SK-N-MC (cell line): Measurements from ENCODE around the gene DISP2.

Experiments used
- DNase-seq: peaks from one replicate; pipeline ENCODE4 v3.0.0-alpha.2; 2011; ENCODE audit warnings: low read depth, low spot score
- H3K27ac ChIP-seq: fragments of 200-600 bp; sonication (generic); 2 replicates; pipeline ENCODE4 v1.5.1; 2016; ENCODE audit warnings: mixed run types
- H3K36me3 ChIP-seq: fragments of 200-600 bp; sonication (generic); 2 replicates; pipeline ENCODE4 v1.6.1; 2017; ENCODE audit warnings: antibody characterized with exemption, low read length, mixed read lengths; ENCODE audit not compliant: insufficient read depth
- H3K4me3 ChIP-seq: fragments of 200-600 bp; sonication (generic); 2 replicates; pipeline ENCODE4 v1.5.1; 2016
- H3K9ac ChIP-seq: fragments of 200-600 bp; sonication (generic); 2 replicates; pipeline ENCODE4 v1.8.0; 2017; ENCODE audit warnings: mixed run types, mixed read lengths; ENCODE audit not compliant: insufficient read length
- H3K9me3 ChIP-seq: fragments of 200-600 bp; sonication (generic); 2 replicates; pipeline ENCODE4 v1.6.1; 2017; ENCODE audit warnings: low read depth, mild to moderate bottlenecking, antibody characterized with exemption, low read length, moderate library complexity, mixed read lengths
- EZH2 ChIP-seq: fragments of 200-600 bp; sonication (generic); IDR thresholded peaks from one replicate; pipeline ENCODE4 v1.6.1; 2017; ENCODE audit warnings: antibody characterized with exemption
- FOXP2 ChIP-seq: optimal IDR thresholded peaks from 2 replicates; pipeline ENCODE3; 2011; ENCODE audit warnings: mild to moderate bottlenecking, moderate library complexity; ENCODE audit not compliant: insufficient read depth; ENCODE audit errors: extremely low read length, control extremely low read depth
- POLR2AphosphoS5 ChIP-seq: IDR thresholded peaks from 2 replicates; pipeline ENCODE4 v1.6.1; 2012; ENCODE audit warnings: mild to moderate bottlenecking, low read depth, low read length, borderline replicate concordance

The DISP2 gene

GRCh38 chr15:40323953-40324937 is 33.8 kb upstream of the DISP2 start:
- DNase-seq = no peak
- TF ChIP-seq POLR2AphosphoS5 = no peak
- no peak for TF ChIP-seq EZH2
- TF ChIP-seq FOXP2 = no peak
- Histone ChIP-seq H3K27ac (0 out of 2 replicates have a peak overlapping the region, but pooled peaks have one; percentile 17), H3K9ac (peak overlapping the region; percentile 51), H3K4me3 (peak overlapping the region; percentile 77), H3K36me3 (peaks cover 8% of the 10 kb centered on the region), H3K9me3 (no peaks in the 10 kb centered on the region)

GRCh38 chr15:40325188-40325587 is 32.8 kb upstream of the DISP2 start:
- Histone ChIP-seq H3K9ac (peak overlapping the region; percentile 51), H3K36me3 (peaks cover 8% of the 10 kb centered on the region), H3K9me3 (no peaks in the 10 kb centered on the region), H3K27ac (no peak overlapping the region), H3K4me3 (peak overlapping the region; percentile 77)
- DNase-seq = no peak
- TF ChIP-seq FOXP2 (no peak), POLR2AphosphoS5 (no peak)

GRCh38 chr15:40325700-40326099 is 32.3 kb upstream of the DISP2 start:
- H3K36me3 ChIP-seq = peaks cover 8% of the 10 kb centered on the region
- DNase-seq = no peak
- no peak for TF ChIP-seq EZH2
- H3K9me3 ChIP-seq = no peaks in the 10 kb centered on the region
- H3K4me3 ChIP-seq = peak overlapping the region; percentile 77
- H3K27ac ChIP-seq = no peak overlapping the region
- H3K9ac ChIP-seq = peak overlapping the region; percentile 51

- H3K36me3 ChIP-seq = peaks cover 8% of the 10 kb centered on the region
- no peak for DNase-seq
- TF ChIP-seq FOXP2 = no peak
- TF ChIP-seq EZH2 = no peak
- TF ChIP-seq POLR2AphosphoS5 = no peak
- peak overlapping the region; percentile 92 for H3K27ac ChIP-seq
- peak overlapping the region; percentile 63 for H3K9ac ChIP-seq
- H3K9me3 ChIP-seq = no peaks in the 10 kb centered on the region
- H3K4me3 ChIP-seq = peak overlapping the region; percentile 77
These were observed 30.6 kb upstream of the DISP2 start for GRCh38 chr15:40327457-40327856.

- Histone ChIP-seq H3K9me3 (no peaks in the 10 kb centered on the region), H3K27ac (peak overlapping the region; percentile 92), H3K9ac (peak overlapping the region; percentile 63), H3K36me3 (peaks cover 8% of the 10 kb centered on the region), H3K4me3 (peak overlapping the region; percentile 77)
- no peak for DNase-seq
- no peak for TF ChIP-seq FOXP2
- no peak for TF ChIP-seq POLR2AphosphoS5
- no peak for TF ChIP-seq EZH2
These were observed 29.8 kb upstream of the DISP2 start for GRCh38 chr15:40328176-40328575.

- TF ChIP-seq FOXP2 = no peak
- no peak; the same call in 1 of the 2 replicates for TF ChIP-seq POLR2AphosphoS5
- no peak for TF ChIP-seq EZH2
- Histone ChIP-seq H3K36me3 (peaks cover 8% of the 10 kb centered on the region), H3K9ac (peak overlapping the region; percentile 63), H3K9me3 (no peaks in the 10 kb centered on the region), H3K27ac (peak overlapping the region; percentile 92), H3K4me3 (peak overlapping the region; percentile 77)
- DNase-seq = no peak
These were observed 29.3 kb upstream of the DISP2 start for GRCh38 chr15:40328751-40329150.

- Histone ChIP-seq H3K9ac (no peak overlapping the region), H3K4me3 (no peak overlapping the region), H3K27ac (peak overlapping the region; percentile 92), H3K36me3 (peaks cover 8% of the 10 kb centered on the region), H3K9me3 (no peaks in the 10 kb centered on the region)
- no peak for DNase-seq
- TF ChIP-seq EZH2 = no peak
- no peak; the same call in 1 of the 2 replicates for TF ChIP-seq POLR2AphosphoS5
- TF ChIP-seq FOXP2 = no peak
These were observed 28.2 kb upstream of the DISP2 start for GRCh38 chr15:40329804-40330203.

GRCh38 chr15:40330368-40330836 is 27.6 kb upstream of the DISP2 start:
- H3K9me3 ChIP-seq = no peaks in the 10 kb centered on the region
- no peak for DNase-seq
- H3K36me3 ChIP-seq = peaks cover 8% of the 10 kb centered on the region
- H3K4me3 ChIP-seq = no peak overlapping the region
- TF ChIP-seq POLR2AphosphoS5 = peak; percentile 28; the same call in 1 of the 2 replicates
- no peak for TF ChIP-seq FOXP2
- TF ChIP-seq EZH2 = no peak
- peak overlapping the region; percentile 60 for H3K27ac ChIP-seq
- H3K9ac ChIP-seq = no peak overlapping the region
